Measurements from ENCODE around the gene BANF2.

BANF2 gene

DNA sequence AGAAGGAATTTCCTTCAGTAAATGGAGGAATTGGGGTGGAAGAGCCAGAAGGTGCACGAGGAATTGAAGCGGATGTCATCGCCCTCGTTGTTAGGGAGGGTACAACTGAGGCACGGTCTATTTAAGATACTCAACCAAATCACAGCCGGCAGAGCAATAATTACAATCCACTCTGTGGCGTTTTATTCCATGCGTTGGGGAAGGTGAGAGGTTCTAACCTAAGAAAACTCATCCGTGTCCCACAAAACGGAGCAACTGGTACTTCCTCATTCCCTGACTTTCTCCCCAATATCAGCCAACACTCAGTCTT, 16.9 kb upstream of the BANF2 start:
- Histone ChIP-seq H3K79me2 (ENCODE audit: insufficient read depth, low read length) (peaks cover 37% of the 10 kb centered on the region), H3K4me3 (ENCODE audit: low read depth in 1 of 2, low read length in 2 of 2) (peak overlapping the region; percentile 32 to 78; a peak in 3 of 4 replicates), H3K27me3 (ENCODE audit: insufficient read depth, low read length, poor library complexity) (peaks cover 32% of the 10 kb centered on the region), H3K36me3 (ENCODE audit: insufficient read depth, low read length) (peaks cover 9% of the 10 kb centered on the region; the same call in 1 of the 2 replicates), H2AFZ (ENCODE audit: low read depth, low read length) (peak overlapping the region; percentile 94), H3K9ac (ENCODE audit: low read depth, low read length) (peak overlapping the region; percentile 72), H3K27ac (ENCODE audit: low read length) (peak overlapping the region; percentile 81), H3K9me3 (ENCODE audit: insufficient read depth, low read length, severe bottlenecking) (no peaks in the 10 kb centered on the region), H3K4me2 (ENCODE audit: insufficient read depth, low read length) (peak overlapping the region; percentile 78), H3K4me1 (ENCODE audit: insufficient read depth, low read length) (peaks cover 36% of the 10 kb centered on the region), H4K20me1 (ENCODE audit: insufficient read depth, low read length) (peaks cover 25% of the 10 kb centered on the region)
- DNase-seq (no peak), ATAC-seq (ENCODE audit: insufficient read depth, low read depth) (no peak)
- TF ChIP-seq, protein P1, sequence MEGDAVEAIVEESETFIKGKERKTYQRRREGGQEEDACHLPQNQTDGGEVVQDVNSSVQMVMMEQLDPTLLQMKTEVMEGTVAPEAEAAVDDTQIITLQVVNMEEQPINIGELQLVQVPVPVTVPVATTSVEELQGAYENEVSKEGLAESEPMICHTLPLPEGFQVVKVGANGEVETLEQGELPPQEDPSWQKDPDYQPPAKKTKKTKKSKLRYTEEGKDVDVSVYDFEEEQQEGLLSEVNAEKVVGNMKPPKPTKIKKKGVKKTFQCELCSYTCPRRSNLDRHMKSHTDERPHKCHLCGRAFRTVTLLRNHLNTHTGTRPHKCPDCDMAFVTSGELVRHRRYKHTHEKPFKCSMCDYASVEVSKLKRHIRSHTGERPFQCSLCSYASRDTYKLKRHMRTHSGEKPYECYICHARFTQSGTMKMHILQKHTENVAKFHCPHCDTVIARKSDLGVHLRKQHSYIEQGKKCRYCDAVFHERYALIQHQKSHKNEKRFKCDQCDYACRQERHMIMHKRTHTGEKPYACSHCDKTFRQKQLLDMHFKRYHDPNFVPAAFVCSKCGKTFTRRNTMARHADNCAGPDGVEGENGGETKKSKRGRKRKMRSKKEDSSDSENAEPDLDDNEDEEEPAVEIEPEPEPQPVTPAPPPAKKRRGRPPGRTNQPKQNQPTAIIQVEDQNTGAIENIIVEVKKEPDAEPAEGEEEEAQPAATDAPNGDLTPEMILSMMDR (IDR thresholded peaks at IDR 0.05; ENCODE audit: borderline replicate concordance, extremely low read depth, low read length, poor library complexity, severe bottlenecking) = no peak
- TF ChIP-seq EZH2 (IDR thresholded peaks at IDR 0.05; ENCODE audit: borderline replicate concordance, low read depth, low read length, severe bottlenecking) = no peak

DNA sequence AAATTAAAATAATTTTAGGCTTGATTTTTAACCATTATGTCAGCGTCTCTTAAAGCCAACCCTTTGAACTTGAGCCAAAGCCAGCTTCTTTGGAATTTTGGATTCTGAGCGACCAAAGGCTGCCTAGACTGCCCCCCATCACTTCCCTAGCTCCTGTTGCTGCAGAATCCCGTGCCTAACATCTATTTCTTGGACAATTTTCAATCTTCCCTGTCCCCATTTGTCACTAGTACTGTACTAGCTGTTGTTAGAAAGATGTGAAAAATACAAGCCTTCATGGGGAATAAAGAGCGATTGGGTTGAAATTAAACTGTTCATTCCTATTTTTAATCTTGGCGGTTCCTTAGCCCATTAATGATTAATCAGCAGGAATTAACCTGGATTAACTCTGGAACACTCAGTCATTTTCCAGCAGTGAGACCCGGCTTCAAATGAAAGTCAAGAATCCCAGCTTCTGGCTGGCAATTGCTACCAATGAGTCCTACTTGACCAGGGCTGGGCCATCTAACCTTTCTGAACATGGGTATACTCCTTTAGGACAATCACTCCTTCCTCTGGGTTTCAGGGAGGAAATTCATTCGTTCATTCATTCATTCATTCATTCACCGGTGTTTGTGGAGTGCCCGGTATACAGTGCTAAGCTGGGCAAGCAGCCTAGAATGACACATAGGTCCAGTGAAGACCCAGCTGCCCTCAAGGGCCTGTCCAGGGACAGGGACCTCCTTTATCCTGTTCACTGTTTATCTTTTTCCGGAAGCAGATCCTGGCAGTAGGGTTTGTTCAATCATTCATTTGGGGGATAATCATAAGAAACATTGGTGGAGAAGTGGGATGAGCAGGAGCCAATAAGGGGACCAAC, 16.3 kb upstream of the BANF2 start:
- H3K4me3 ChIP-seq (ENCODE audit: low read depth in 1 of 2, low read length in 2 of 2) = no peak overlapping the region
- H3K4me2 ChIP-seq (ENCODE audit: insufficient read depth, low read length) = peak overlapping the region; percentile 78

DNA sequence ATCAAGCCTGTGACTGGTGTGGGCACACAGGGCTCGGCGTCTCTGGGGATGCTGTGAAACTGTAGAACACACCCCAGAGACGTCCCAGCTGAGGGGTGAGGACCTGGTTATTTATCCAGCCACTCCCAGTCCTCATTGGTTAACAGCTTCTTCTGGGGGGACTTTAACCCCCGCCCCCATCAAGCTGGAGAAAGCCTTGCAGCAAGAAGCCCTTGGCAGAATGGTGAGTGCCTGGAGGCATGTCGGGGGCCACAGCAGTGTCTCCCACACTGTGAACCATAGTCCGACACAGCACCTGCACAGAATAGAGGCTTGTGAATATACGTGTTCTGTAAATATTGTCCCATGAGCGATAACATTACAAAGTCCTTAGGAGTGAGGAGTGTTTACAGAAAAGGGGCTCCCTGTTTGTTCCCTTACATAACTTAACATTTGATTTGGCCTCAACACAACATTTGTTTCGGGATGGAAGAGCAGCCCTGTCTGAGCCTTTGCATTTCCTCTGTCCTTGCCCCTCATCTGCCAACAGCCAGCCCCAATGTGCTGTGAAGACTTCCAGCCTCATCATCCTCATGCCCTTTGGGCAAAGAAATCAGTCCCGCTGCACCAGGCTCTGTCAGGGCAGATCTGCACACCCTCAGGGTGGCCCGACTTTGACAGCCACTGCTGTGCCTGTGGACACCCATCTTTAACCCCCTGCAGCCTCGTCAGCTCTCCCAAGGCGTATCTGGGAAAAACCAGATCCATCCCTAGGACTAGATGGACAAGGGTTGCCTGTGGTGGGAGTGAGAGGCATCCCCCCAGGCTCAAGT, 15.5 kb upstream of the BANF2 start:
- Histone ChIP-seq H2AFZ (ENCODE audit: low read depth, low read length) (no peak overlapping the region), H3K27ac (ENCODE audit: low read length) (no peak overlapping the region), H3K27me3 (ENCODE audit: insufficient read depth, low read length, poor library complexity) (peaks cover 40% of the 10 kb centered on the region), H3K9me3 (ENCODE audit: insufficient read depth, low read length, severe bottlenecking) (no peaks in the 10 kb centered on the region), H4K20me1 (ENCODE audit: insufficient read depth, low read length) (peaks cover 15% of the 10 kb centered on the region), H3K79me2 (ENCODE audit: insufficient read depth, low read length) (peaks cover 23% of the 10 kb centered on the region), H3K4me2 (ENCODE audit: insufficient read depth, low read length) (no peak overlapping the region), H3K36me3 (ENCODE audit: insufficient read depth, low read length) (peaks cover 9% of the 10 kb centered on the region; the same call in 1 of the 2 replicates), H3K9ac (ENCODE audit: low read depth, low read length) (no peak overlapping the region), H3K4me3 (ENCODE audit: low read depth in 1 of 2, low read length in 2 of 2) (no peak overlapping the region), H3K4me1 (ENCODE audit: insufficient read depth, low read length) (peaks cover 24% of the 10 kb centered on the region)
- TF ChIP-seq, protein P1 (IDR thresholded peaks at IDR 0.05; ENCODE audit: borderline replicate concordance, extremely low read depth, low read length, poor library complexity, severe bottlenecking) = no peak
- no peak for TF ChIP-seq EZH2 (IDR thresholded peaks at IDR 0.05; ENCODE audit: borderline replicate concordance, low read depth, low read length, severe bottlenecking)
- ATAC-seq (ENCODE audit: insufficient read depth, low read depth) = no peak
- DNase-seq = no peak

More for the DNA sequence above, 16.3 kb upstream of the BANF2 start:
- DNase-seq (no peak), ATAC-seq (ENCODE audit: insufficient read depth, low read depth) (no peak)
- Histone ChIP-seq H4K20me1 (ENCODE audit: insufficient read depth, low read length) (peaks cover 20% of the 10 kb centered on the region), H3K27ac (ENCODE audit: low read length) (no peak overlapping the region), H3K79me2 (ENCODE audit: insufficient read depth, low read length) (peaks cover 31% of the 10 kb centered on the region), H3K4me1 (ENCODE audit: insufficient read depth, low read length) (peaks cover 32% of the 10 kb centered on the region), H2AFZ (ENCODE audit: low read depth, low read length) (peak overlapping the region; percentile 94; the same call in 1 of the 2 replicates), H3K36me3 (ENCODE audit: insufficient read depth, low read length) (peaks cover 9% of the 10 kb centered on the region; the same call in 1 of the 2 replicates), H3K9ac (ENCODE audit: low read depth, low read length) (no peak overlapping the region), H3K9me3 (ENCODE audit: insufficient read depth, low read length, severe bottlenecking) (no peaks in the 10 kb centered on the region), H3K27me3 (ENCODE audit: insufficient read depth, low read length, poor library complexity) (peaks cover 36% of the 10 kb centered on the region)
- TF ChIP-seq, protein P1 (IDR thresholded peaks at IDR 0.05; ENCODE audit: borderline replicate concordance, extremely low read depth, low read length, poor library complexity, severe bottlenecking) = no peak
- TF ChIP-seq EZH2 (IDR thresholded peaks at IDR 0.05; ENCODE audit: borderline replicate concordance, low read depth, low read length, severe bottlenecking) = no peak
